Epithelial cell of prostate (primary cell): ENCODE data around the gene PRRX2.

Experiments used
- DNase-seq: peaks from one replicate; pipeline ENCODE4 v3.0.0-alpha.2; 2011; ENCODE audit warnings: low read depth, low spot score
- H3K27ac ChIP-seq: fragments of 450-650 bp; 2 replicates; pipeline ENCODE4 v1.5.1; 2017; ENCODE audit warnings: mild to moderate bottlenecking

Gene PRRX2

DNA sequence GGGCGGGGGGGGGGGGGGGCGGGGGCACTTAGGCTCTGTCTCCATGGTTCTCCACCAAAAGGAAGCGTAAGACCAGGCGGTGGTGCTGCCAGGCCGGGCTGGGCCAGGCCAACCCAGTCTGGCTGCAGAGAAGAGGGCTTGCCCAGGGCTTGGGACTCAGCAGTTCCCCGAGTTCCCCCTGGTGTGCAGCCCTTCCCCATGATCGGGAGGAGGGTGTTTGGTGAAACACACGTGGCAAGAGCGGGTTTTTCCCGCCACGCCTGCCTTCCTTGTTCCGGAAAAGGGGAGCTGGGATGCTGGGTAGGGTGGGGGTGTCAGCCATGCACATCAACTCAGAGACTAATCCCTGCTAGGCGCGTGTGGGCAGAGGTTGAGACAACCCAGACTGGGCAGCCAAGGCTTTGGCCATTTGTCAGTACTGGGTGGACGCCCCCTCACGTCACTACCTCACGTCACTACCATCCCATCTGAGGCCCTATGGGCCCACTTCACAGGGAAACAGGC, 32.9 kb downstream of the PRRX2 start:
- no peak for DNase-seq
- no peak overlapping the region for H3K27ac ChIP-seq

DNA sequence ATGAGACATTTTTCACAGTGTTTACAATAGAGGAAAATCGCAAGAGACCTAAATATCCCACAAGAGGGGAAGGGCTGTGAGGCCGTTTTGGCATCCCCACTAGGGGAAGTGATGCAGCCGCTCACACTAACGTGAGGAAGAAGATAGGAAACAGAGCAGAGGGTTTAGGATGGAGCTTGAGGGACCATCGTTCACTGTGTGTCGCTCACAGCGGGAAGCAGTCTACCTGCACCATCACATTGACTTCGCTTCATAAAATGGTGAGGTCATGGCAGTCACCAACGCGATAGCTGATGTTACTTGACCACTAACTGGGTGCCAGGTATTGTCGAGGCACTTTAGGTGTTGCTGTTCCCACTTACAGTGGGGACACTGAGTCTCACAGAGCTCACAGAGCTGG, 35.6 kb downstream of the PRRX2 start:
- DNase-seq: no peak
- no peak overlapping the region for H3K27ac ChIP-seq

DNA sequence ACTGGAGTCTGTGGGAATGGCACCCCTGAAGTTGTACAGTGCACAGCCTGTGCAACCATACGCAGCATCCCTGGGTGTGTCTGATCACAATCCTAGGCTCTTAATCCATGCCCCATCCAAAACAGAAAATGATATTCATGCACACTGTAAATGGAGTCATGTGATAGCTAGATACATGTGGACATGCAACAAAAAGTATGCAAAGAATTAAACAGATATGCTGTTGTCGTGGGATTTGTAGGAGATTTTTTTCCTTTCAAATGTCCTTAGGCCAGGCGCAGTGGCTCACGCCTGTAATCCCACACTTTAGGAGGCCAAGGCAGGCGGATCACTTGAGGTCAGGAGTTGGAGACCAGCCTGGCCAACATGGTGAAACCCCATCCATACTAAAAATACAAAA, 36.1 kb downstream of the PRRX2 start:
- no peak overlapping the region for H3K27ac ChIP-seq
- no peak for DNase-seq

DNA sequence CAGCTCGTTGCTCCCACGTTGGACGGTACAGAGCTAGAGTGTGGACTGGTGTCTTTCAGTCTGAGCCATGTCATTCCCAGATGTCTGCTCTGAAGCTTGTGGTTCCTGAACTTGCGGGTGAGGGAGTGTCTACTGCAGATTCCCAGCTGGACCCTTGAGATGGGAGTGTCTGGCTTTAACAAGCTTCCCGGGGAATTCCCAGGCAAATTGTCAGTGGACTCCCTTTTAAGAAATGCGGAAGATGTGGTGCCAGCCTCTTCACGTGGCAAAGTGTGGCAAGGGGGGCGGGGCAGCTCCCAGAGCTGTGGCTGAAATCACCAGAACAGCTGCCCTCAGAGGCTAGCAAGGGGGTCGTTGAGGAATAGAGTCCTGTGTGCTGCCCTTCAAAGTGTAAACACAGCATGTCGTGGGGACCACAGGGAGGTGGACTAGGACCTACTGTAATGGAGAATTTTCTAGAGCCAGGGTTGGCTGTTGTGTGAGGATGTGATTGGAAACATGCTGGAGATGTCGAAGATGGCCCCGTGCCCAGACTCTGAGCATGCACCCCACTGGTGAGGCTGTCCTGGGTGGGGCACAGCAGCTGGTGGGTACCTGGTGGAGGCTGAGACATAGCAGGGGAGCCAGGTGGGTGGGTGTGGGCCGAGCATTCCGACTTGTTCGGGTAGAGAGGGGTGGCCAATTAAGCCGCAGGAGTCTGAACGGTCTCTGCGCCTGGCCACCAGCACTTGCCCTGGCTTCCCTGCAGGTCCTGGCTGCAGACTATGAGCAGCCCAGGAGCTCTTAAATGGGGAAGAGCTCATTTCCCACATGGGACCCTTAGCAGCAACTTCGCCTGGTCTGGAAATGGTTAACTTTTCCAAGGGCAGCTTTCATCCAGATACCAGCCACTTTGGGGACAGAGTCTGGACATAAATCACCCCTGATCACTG, 37.4 kb downstream of the PRRX2 start:
- peak; percentile 60 for DNase-seq

DNA sequence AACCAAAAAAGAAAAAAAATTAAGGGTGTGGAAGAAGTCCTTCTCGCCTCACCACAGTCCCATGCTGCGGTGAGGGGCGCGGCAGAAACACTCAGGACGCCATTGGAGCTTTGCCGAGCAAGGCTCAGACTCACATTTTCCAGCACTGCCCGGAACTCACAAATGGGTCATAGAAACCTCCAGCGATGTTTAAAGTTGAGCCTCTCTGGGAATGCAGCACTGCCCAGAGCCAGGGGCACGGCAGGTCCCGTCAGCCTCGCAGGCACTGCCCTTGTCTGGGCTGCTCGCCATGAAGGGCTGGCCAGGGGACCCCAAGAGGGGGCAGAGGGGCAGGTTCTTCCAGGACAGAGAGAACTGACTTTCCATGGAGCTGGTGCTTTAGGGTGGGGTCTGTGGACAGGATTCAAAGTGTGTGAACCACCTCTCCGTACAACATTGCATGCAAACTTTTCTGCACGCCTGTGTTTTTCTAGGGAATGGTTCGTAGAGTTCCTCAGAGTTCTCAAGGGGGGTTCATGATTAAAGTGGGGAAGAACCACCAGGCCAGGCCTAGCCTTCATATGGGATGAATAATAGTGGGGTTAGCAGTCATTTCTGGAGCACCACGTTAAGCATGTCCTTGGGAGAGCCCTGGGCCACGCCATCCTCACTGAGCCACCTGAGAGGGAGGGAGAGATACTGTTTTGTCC, 38.4 kb downstream of the PRRX2 start:
- no peak overlapping the region for H3K27ac ChIP-seq
- DNase-seq: no peak

More for the DNA sequence above, 37.4 kb downstream of the PRRX2 start:
- H3K27ac ChIP-seq: no peak overlapping the region

DNA sequence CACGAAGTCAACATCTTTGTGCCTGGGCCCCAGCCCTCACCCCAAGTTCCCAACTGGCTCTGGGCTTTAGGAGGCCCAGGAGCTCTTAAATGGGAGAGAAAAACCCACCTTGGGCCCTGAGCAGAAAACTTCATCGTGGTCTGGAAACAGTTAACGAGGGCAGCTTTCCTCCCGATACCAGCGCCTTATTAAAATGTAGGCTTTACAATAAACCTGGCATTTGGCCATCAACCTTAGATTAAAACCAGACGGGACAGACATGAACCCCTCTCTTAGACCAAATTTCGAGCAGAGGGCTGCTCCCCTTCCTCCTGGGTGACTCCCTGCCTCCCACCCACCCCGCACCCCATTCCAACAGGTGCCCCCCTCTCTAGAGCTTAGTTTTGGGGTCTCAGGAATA, 39.4 kb downstream of the PRRX2 start:
- no peak for DNase-seq
- no peak overlapping the region for H3K27ac ChIP-seq

DNA sequence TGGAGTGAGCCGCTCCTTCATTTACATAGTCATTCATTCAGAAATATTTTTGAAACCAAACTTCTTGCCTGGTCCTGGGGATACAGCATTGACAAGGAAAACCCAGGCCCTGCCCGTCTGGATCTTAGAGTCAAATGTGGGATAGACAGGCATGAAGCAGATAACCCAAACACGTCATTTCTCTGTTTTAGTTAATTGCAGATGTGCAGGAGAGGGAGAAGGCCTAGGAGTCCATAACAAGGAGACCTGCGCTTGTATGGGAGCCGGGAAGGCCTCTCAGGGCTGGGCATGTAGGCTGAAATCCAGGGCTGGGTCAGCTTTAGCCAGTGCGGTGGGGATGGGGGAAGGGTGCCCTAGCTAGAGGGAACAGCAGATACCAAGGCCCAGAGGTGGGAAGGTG, 43.3 kb downstream of the PRRX2 start:
- no peak for DNase-seq
- no peak overlapping the region for H3K27ac ChIP-seq

DNA sequence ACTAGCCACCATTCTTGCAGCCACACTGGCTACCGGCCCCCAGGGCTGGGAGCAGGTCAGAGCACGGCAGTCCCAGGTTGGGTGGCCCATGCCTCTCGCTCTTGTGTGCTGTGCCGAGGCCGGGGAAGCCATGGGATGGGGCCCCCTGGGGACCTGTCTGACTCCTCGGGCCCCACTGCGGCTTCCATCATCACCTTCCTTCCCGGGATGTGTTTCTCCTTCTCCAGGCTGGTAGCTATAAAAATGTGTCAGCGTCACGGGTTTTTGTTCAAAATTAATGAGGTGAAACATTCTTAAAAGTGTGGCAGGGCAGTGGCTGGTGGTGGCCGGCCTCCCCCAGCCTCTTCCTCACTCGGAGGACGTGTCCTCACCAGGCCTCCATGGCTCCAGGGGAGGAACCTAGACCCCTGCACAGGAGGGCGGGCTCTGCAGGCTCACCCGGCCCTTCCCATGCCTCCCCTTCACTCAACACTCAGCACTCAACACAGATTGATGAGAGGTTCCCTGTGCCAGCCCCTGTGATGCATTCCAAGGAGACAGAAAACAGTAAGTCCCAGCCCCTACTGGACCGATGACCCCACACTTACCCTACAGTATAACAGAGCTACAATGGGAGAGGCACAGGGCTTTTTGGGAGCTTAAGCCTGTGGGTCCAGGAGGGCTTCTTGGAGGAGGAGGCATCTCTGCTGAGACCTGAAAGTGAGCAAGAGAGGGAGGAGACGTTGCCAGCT, 44.2 kb downstream of the PRRX2 start:
- H3K27ac ChIP-seq: no peak overlapping the region
- no peak for DNase-seq

DNA sequence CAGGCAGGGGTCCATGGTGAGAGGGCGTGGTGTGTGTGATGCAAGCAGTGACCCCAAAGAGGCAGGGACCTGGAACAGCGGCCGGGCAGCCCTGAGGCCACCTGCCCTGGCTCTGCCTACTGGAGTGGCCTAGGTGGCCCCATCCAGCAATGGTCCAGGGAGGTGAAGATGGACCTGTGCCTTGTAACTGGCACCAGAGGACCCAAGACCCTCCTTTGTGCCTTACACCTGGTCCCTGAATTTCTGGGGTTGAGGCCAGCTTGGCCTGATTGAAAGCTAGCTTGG, 44.7 kb downstream of the PRRX2 start:
- H3K27ac ChIP-seq: no peak overlapping the region
- no peak for DNase-seq

DNA sequence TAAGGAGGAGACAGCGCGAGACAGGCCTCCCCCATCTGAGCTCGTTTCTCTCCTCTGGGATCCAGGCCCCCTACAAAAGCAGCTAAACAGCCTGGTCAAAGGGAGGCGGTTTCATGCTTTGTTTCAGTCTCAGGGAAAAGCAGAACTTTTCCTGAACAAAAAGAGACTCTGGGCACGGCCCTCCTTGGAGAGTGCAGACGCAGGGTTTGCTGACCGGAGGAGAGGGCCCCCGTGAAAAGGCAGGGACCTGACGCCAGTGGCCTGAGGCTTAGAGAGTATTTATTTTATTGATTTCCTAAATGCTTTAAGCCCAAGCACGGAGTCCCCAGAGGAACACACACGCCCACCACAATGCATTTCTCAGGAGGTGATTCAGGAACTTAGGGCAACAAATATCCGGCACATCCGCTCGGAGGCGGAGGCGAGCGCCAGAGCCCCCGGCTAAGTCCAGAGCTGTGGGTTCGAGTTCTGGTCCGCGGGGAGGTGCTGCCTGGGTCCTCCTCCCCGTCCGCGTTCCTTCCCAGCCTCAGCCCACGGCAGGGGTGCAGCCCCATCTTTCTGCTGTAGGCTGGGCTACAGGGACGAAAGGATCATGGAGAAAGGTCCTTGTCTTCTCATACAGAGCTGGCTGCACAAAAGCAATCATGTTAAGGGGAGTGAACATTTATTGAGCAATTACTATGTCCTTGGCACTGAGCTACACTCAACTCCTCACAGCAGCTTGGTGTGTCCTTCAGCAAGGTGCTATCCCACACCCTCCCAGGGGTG, 47.4 kb downstream of the PRRX2 start:
- H3K27ac ChIP-seq: no peak overlapping the region
- DNase-seq: no peak

DNA sequence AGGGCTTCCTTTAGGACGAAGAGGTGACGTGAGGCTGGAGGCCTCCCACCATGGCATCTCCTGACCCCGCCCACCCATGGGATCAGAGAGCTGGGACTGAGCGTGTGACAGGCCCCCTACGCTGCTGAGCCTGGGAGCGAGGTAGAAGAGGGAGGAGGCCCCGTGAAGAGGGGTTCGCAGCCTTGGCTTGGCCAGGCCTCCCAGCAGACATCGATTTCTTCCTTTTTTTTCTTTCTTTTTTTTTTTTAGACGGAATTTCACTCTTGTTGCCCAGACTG, 47.9 kb downstream of the PRRX2 start:
- no peak for DNase-seq
- no peak overlapping the region for H3K27ac ChIP-seq

DNA sequence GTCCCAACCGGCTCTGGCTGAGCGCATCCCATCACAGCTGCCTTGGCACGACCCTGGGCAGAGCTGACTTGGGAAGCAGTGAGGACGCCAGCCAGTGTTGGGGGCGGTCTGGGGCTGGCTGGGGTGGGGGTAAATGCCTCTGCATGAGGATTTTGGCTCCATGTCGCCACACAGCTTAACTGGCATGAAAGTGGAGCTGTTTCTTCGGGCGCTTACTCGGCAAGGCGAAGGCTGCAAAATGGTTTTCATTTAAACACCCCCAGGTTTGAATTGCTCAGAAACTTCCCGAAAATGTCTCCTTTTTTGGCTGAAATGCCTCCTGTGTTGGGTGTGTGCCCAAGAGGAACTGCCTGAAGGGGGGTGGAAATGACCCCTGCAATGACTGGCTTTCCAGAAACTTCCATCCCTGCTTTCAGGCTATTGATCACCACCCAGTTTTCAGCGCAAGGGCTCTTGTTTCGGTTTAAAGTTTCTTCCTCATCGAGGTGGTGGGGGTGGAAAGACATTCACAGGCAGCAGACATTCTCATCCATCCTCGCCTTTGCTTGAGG, 49.1 kb downstream of the PRRX2 start:
- no peak overlapping the region for H3K27ac ChIP-seq
- no peak for DNase-seq

DNA sequence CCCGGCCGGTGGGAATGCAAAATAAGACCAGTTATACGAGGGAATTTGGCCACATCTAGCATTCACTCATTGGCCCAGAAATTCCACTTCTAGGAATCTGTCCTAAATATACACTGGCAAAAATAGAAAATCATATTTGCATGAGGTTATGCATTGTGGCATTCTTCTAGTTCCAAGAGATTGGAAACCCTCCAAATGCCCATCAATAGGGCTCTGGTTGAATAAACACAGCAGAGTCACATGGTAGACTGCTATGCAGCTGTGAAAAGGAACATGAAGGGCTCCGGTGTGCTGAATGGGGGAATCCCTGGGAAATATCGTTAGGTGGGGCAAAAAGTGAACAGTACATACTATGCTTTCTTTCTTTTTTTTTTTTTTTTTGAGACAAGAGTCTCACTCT, 50.6 kb downstream of the PRRX2 start:
- H3K27ac ChIP-seq: no peak overlapping the region
- no peak for DNase-seq

DNA sequence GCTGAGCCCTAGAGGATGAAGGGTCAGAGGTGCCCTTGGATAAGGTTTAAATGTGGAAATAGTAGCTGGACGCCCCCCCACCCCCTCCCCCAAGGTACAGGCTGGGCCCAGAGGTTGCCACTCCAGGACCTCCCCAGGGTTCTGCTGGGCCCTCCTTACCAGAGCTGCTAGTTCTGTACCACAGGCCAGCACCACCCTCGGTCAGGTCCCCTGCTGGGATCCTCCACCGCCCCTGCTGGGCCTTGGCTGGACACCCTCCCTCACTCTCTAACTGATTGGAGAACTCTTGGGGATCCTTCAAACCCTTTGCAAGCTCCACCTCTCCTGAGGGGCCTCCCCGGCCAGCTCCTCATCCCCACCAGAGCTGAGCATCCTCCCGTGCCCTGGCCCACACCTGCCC, 52.5 kb downstream of the PRRX2 start:
- no peak overlapping the region for H3K27ac ChIP-seq
- DNase-seq: no peak

DNA sequence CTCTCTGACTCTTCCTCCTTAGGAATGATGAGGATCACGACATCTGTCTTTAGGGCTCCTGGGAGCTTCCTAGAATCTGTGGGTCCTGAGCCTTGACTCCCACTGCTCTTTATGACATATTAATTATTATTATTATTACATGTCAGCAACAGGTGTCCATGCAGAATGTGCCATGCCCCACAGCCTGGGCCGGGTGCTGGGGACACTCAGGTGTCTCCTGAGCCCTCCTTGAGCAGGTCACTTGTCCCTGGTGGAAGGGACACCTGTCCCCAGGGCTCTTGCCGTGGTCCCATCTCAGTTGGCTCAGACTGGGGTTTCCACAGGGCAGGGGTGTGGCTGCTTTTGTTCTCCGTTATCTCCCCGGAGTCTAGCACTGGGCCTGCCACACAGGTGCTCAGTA, 53.2 kb downstream of the PRRX2 start:
- no peak for DNase-seq
- no peak overlapping the region for H3K27ac ChIP-seq

DNA sequence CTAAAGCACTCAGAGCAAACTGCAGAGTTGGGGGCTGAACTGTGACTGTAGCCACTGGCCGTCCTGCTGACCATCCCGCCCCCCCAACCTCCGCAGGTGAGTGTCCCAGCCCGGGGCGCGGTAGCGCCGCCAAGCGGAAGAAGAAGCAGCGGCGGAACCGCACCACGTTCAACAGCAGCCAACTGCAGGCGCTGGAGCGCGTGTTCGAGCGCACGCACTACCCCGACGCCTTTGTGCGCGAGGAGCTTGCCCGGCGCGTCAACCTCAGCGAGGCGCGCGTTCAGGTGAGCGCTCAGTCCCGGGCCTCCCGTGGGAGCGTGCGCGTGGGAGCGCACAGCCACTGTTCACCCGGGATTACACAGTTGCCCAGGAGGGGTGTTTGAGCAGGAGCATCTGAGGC, 53.7 kb downstream of the PRRX2 start:
- DNase-seq: no peak
- H3K27ac ChIP-seq: no peak overlapping the region

DNA sequence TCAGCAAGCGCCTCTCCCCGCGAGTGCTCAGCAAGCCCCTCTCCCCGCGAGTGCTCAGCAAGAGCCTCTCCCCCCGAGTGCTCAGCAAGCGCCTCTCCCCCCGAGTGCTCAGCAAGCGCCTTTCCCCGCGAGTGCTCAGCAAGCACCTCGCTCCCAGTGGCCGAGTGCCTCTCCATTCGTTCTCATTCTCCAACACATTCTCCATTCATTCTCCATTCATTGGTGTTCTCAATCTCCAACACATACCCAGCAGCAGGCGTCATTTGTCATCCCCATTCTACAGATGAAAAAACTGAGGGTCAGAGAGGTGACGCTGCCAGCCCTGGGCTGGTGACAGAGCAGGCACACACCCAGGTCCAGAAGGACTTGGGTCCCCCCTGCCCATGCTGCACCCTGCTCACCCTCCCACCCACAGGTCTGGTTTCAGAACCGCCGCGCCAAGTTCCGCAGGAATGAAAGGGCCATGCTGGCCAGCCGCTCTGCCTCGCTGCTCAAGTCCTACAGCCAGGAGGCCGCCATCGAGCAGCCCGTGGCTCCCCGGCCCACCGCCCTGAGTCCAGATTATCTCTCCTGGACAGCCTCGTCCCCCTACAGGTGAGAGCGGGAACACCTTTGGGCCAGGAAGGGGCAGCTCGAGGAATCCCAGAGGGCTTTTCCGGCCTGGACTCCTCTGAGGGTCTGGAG, 54.9 kb downstream of the PRRX2 start:
- no peak overlapping the region for H3K27ac ChIP-seq
- no peak for DNase-seq

DNA sequence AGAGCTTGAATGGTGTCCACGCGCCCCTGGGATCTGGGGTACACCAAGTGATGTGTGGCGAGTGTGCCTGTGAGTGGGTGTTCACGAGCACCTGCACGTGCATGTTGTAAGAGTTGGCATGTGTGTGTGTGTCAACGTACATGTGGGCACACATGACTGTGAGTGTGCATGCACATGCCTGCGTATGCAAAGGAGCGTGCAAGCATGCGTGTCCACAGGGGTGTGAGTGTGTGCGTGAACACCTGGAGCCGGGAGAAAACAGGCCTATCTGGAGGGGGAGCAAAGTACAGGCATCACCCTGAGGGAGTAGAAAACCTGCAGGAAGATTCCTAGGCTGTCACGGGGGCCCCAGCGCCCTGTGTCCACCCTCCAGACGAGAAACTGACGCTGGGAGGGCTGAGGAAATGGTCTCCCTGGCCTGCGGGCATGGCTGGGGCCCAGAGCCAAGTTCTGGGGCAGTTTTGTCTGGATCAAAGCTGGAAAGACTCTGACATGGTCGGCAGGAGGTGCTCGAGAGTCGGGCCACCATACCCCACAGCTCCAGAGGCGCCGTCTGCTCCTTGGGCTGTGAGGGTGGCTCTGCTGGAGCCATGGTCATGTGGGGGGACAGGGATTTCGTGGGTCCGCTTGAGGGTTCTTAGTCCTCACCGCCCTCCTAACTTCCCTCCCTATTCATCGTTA, 55.6 kb downstream of the PRRX2 start:
- H3K27ac ChIP-seq: no peak overlapping the region
- DNase-seq: no peak

DNA sequence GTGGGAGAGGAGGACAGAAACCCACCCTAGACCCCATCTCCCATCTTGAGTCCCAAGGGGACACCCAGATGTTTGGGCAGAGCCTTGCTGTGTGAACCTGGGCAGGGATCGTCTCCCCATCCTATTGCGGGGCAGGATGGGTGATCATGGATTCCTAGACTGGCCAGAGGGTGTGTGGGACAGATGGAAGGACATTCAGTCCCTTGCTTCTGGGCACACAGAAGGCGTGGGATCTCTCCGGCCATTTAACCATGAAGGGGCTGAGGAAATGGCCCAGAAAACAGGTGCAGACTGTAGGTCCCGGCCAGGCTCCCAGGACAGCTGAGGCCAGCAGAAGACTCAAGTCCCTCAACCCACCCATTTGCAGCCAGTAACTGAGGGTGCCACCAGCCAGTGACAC, 57.5 kb downstream of the PRRX2 start:
- DNase-seq: no peak
- H3K27ac ChIP-seq: no peak overlapping the region
